Measurements from ENCODE around the gene TMEM94.
"Not testable (repeated sequence)": the region's sequence is repeated elsewhere in the genome, so short reads cannot be mapped to it uniquely, and the experiment has no call there.

The TMEM94 gene

DNA sequence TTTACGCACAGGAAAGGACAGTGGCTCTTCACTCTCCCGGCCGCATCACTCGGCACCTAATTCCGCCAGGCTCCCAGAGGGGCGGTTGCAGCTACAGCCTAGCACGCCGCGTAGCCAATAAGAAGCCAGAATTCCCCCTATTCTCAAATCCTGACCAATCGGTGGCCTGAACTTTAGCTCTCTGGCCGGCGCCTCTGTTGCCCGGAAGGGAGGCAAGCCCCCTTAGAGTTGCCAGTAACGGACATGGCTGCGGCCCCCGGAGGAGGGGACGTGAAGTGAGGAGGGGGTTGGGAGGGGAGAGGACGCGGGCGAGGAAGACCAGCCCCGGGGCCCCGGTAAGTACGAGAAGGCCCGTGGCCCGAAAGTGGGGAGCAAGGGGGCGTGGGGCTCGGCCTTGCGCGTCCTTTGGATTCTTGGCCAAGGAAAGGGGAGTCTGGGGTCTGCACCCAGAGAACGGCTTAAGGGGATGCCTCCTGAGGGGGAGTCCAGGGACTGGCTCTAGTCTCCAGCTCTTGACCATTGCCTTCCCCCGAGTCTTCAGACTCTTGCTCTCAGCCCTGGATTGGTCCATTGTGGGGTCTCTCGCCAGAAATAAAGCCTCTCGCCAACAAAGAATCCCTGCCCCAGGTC, at the start of gene TMEM94:
Gene TMEM94, plus strand, starts transcription at position 219 of the 630 bp plus-strand sequence. CDS start 15,271 bp downstream, outside the sequence.
- peak; percentile 98 for DNase-seq (ENCODE audit: low read depth)

DNA sequence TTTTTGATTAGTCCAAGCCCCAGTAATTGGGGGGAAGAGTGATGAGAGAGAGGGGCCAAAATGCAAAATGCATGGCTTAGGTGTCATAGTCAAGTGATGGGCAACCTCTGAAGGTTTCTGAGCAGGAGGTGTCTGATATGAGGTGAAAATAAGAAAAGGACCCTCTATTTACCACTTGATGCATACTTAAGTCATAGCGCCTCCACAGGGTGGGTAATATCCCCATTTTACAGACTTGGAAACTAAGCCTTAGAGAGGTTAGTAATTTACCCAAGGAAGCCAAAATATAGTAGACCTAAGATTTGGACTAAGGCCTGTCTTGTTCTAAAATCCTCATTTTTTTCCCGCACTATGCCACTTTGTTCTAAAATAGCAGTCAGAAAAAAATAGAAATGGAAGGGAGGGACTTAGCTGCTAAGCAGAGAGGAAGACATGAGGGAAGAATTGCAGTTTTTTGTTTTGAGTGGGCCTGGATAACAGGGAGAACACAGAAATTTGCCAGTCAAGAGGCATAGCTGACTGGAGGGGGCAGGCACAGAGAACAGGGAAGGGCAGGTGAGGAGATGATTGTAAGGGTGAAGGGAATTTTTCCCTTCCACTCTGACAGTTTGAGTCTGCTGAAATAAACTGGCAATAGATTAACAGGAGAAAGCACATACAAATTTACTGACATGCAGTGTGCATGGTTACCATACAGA, 48.6 kb upstream of the TMEM94 start:
- DNase-seq (ENCODE audit: low read depth), result no peak

DNA sequence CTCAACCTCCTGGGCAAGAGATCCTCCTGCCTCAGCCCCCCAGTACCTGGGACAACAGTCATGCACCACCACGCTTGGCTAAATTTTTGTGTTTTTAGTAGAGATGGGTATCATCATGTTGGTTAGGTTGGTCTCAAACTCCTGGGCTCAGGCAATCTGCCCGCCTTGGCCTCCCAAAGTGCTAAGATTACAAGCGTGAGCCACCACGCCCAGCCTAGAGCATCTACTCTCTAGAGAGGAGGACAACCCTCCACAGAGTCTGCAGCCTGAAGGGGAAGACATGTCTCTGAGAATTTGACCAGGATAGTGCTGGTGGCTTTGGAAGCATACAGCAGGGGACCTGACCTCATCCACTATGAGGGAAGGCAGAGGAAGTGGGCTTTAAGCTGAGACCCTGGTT, 46.3 kb upstream of the TMEM94 start:
- no peak for DNase-seq (ENCODE audit: low read depth)

DNA sequence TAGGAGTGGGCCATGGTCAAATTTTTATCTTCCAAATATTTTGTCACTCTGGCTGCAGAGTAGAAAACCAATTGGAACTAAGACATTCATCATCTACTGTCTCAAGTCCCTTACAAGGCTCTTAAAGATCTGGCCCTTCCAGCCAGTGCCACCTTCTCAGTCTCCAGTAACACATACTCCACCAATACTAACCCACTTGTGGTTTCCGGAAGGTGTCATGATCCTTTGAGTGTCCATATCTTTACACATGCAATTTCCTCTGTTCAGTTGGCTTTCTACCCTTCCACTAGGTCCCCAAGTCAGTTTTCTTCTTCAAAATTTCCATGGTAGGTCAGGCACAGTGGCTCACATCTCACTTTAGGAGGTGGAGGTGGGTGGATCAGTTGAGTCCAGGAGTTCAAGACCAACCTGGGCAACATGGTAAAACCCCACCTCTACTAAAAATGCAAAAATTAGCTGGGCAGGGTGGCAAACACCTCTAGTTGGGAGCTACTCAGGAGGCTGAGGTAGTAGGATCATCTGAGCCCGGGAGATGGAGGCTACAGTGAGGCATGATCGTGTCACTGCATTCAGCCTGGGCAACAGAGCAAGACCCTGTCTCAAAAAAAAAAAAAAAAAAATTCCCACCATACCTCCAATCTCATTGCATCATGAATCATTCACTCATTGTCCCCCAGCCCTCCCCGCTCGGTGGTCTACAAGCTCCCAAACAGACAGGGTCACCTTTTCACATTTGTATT, 44.9 kb upstream of the TMEM94 start:
- DNase-seq (ENCODE audit: low read depth), result no peak

DNA sequence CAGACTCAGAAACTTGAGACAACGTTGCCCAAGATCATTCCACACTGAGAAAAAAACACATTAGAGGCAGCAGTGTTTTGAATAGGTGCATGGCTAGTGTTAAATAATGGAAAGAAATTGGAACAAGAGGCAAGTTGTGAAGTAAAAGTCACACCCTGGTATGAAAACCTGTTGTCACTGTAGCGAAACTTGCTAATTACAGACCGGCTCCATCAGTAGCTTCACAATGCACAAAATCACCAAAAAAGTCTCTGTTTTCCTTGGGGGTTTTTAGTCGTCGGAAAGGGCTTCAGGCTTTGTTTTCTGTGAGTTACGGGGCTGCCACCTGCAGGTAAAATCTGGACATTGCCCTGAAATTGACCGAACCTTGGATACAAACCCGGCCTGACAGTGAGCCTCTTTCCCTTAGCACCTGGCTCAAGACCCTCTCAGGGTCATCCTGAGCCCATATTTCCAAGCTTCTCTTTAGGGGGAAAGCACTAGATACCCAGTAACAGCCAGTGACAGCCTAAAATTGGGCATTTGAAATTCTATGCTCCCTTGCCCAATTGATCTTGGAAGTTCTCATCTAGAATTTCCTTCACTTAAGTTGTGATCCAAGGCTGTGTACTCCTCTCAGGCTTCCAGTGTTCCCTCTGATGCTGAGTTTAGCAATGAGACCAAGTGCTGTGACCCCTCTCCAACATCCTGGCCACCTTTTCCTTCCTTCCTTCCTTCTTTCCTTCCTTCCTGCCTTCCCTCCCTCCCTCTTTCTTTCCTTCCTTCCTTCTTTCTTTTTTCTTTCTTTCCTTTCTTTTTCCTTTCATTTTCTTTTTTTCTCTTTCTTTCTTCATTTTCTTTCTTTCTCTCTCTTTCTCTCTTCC, 43.7 kb upstream of the TMEM94 start:
- DNase-seq (ENCODE audit: low read depth), result peak; percentile 68

DNA sequence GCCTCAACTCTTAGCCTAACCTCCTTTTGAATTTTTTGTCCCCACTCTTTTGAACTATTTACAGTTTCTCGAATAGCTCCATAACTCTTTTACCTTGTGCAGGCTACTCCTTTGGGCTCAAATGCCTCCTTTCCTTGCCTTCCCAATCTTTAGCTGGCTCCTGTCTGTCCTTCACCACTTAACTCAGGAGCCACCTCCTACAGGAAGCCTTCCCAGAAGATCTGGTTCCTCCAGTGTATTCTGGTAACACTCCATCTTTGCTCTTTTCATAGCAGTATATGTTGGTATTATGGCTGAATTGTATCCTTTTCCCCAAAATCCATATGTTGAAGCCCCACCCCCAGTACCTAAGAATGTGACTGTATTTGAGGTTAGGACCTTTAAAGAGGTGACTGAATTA, 41.9 kb upstream of the TMEM94 start:
- no peak for DNase-seq (ENCODE audit: low read depth)

DNA sequence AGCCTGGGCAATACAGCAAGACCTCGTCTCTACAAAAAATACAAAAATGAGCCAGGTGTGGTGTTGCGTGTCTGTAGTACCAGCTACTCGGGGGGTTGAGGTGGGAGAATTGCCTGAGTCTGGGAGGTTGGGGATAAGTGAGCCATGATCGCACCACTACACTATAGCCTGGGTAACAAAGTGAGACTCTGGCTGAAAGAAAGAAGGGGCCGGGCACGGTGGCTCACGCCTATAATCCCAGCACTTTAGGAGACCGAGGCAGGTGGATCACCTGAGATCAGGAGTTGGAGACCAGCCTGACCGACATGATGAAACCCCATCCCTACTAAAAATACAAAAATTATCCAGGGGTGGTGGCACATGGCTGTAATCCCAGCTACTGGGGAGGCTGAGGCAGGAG, 40.4 kb upstream of the TMEM94 start:
- no peak for DNase-seq (ENCODE audit: low read depth)

DNA sequence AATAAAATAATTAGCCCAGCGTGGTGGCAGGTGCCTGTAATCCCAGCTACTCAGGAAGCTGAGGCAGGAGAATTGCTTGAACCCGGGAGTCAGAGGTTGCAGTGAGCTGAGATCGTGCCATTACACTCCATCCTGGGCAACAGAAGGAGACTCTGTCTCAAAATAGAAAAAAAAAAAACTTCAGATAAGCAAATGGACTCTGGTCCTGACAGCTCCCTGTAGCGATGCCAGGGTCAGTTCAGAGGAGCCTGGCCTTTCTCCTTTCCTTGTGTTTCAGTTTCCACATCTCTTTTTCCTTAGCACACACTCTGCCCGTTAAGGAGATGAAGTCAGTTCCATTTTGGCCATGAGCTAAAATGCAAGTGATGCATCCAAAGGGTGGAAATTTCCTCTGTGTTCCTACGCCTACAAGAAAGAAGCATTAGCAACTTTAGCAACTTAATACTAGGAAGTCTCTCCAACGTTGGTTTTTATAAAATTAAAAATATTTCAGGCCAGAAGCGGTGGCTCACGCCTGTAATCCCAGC, 39.3 kb upstream of the TMEM94 start:
- no peak for DNase-seq (ENCODE audit: low read depth)

DNA sequence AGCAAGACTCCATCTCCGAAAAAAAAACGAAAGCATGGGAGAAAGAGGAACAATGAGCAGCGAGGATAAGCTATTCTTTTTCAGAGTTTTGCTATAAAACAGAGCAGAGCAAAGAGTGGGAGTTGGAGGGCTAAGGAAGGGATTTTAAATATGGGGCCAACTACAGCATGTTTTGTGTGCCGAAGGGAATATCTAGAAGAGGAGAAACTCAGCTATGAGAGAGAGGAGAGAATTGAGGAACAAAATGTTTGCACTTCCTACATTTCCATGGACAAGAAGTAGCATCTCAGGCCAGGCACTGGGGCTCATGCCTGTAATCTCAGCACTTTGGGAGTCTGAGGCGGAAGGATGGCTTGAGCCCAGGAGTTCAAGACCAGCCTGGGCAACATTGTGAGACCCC, 37.9 kb upstream of the TMEM94 start:
- DNase-seq (ENCODE audit: low read depth), result no peak

DNA sequence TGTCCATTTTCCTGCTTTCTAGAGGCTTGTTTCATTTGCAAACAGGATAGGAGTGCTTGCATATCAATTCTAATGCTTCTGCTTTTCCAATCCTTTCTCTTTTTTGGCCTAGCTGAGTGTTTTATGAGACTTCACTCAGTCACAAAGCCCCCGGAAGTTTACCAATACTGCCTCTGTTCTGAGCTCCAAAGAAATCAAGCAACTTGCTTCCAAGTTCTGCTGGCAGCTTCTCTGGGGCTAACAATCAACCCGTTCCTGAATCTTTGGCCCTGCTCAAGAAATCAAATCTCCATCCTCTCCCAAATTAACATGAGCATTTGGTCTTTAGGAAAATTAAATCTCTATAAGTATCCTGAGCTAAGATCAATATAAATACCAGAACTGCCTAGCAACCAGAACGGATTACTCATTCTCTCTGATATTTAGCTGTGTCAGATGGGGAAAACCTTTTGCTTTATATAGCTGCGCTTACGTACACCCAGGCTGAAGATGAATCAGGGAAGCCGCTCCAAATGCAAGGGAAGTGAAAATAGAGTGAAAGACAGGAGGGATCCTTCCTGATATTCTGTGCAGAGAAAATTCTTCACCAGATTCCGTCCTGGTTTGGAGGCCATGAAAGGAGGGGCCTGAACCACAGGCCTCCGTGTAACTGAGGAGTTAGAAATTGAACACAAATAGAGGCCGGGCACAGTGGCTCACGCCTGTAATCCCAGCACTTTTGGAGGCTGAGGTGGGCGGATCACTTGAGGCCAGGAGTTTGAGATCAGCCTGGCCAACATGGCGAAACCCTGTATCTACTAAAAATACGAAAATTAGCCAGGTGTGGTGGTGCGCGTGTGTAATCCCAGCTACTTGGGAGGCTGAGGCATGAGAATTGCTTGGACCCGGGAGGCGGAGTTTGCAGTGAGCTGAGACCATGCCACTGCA, 27.6 kb upstream of the TMEM94 start:
- DNase-seq (ENCODE audit: low read depth), result peak; percentile 80

DNA sequence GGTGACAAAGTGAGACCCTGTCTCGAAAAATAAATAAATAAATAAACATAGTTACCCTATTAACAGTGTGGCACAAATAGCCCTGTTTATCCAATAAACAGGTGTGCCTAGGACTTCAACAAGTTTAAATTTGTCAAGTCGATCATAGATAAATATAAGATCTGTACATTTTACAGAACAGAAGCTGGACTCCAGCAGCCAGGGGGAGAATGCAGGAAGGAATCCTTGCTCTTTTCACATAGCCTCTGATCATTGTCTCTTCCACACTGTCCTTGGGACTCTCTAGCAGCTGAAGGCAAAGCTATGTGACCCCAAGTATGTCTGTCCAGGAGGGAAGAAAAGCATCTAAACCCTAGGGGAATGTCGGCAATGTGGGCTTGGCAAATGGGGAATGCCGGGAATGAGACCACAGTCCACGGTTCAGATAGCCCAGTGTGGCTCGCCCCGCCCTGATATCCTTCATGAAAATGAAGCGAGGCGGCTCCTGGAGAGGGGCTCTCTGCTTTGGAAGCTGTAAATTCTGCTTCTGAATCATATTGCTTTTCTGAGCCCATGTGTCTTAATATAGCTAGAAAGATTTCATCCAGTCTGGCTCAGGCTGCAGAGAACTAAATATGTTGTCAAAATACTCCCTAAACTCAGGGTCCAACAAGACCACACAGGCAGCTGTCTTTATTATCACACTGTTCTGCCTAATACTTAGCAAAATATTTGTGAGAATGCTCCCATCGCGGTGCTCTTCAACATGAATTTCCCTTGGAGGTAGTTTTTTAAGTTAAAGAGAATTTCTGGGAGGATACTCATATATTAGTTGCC, 26.1 kb upstream of the TMEM94 start:
- peak; percentile 97 for DNase-seq (ENCODE audit: low read depth)

DNA sequence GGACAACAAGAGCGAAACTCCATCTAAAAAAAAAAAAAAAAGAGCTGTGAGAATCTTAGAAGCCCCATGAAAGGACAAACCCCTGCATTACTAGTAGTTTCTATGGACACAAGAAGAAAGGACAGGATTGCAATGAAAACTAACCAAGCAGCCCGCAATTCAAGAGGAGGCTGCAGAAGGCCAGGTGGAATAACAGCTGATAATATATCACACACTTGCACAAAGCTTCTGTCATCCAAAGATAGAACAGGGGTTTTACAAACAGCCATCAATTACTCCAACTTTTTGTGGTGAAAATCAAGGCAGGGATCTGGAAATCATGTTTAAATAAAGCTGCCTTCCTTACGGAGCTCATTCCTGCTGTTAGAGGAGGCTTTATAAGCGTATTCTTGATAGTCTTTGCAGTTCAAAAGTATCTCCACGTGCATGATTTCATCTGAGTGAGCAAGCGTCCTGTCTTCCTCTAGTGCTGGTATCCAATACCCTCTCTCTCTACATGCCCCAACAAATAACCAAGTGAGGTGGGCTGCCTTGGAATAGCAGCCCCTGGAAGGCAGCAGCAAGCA, 23.1 kb upstream of the TMEM94 start:
- no peak for DNase-seq (ENCODE audit: low read depth)

DNA sequence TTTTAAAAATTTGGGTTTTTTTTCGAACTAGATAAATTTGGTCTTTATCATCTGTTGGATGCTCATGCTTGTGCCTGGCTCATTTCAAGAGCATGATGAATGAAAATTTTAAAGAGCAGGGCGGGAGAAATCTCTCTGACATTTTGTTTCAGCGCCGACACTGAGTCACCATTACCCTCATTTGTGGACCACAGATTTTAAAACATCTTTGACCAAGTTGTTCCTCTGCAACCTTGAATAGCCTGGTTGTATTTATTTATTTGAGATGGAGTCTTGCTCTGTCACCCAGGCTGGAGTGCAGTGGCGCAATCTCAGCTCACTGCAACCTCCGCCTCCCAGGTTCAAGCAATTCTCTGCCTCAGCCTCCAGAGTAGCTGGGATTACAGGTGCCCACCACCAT, 22.0 kb upstream of the TMEM94 start:
- DNase-seq (ENCODE audit: low read depth), result not testable (repeated sequence)

DNA sequence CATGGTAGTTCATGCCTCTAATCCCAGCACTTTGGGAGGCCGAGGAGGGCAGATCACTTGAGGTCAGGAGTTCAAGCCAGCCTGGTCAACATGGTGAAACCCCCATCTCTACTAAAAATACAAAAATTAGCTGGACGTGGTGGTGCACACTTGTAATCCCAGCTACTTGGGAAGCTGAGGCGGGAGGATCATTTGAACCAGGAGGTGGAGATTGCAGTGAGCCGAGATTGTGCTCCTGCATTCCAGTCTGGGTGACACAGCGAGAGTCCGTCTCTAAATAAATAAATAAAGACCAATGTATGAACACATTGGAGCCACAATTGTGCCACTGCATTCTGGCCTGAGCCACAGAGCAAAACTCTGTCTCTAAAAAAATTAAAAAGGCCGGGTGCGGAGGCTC, 19.0 kb upstream of the TMEM94 start:
- DNase-seq (ENCODE audit: low read depth), result not testable (repeated sequence)

DNA sequence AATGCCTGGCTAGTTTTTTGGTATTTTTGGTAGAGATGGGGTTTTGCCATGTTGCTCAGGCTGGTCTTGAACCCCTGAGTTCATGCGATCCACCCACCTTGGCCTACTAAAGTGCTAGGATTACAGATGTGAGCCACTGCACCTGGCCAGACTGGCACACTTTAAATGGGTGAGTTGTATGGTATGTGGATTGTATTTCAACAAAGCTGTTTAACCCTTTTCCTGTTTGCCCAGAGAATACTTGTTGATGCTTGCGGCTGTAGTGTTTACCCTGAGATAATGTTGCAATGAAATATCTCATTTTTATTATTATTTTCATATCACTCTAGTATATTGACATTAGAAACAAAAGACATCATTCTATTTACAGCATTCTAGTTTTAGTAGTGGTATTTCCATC, 17.1 kb upstream of the TMEM94 start:
- no peak for DNase-seq (ENCODE audit: low read depth)

DNA sequence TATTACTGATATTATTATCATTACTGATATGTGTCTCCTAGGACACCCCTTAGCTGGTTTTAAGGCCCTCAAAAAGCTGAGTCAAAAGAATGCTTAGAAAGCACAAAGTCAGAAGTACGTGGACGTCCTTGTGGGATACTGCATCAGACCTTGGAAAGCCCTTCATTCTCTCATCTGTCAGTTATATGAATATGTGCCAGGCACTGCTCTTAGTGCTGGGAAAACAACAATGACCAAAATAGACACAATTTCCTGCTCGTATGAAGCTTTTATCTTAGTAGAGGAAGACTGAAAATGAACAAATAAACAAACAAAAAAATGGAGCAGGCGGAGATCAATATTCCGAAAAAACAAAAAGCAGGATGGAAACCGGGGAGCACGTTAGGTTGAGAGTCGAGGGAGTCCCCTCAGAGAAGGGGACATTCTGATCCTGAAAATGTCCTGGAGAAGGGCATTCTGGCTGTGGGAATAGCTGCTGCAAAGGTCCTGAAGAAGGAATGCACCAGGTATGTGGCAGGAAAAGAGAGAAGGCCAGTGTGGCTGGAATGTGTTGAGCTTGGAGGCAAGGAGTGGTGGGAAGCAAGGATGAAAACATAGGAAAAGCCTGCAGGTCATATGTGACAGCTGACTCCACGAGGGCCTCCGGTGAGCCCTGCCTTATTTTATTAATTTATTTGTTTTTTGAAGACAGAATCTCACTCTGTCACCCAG, 15.5 kb upstream of the TMEM94 start:
- no peak for DNase-seq (ENCODE audit: low read depth)

DNA sequence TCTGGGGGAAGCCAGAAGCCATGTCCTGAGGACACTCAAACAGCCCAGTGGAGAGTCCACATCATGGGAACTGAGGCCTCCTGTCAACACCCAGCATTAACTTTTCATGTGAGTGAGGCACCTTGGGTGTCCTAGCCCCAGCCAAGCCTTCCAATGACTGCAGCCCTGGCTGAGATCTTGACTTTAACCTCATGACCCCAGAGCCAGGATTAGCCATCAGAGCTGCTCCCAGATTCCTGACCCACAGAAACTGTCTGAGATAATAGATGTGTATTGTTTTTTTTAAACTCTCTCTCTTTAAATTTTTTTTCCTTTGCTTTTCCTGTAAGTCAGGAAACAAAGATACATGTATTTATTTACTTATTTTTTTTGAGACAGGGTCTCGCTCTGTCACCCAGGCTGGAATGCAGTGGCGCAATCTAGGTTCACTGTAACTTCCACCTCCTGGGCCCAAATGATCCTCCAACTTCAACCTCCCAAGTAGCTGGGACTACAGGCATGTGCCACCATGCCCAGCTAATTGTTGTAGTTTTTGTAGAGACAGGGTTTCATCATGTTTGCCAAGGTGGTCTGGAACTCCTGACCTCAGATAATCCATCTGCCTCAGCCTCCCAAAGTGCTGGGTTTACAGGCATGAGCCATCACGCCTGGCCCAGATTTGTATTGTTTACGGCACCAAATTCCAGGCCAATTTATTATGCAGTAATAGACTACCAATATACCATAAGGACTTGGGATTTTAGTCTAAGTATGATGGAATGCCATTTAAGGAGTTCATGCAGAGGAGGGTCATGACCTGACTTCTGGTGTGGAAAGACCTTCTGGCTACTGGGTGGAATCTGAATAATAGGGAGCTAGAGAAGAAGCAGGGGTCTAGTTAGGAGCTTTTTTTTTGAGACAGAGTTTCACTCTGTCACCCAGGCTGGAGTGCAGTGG, 14.0 kb upstream of the TMEM94 start:
- DNase-seq (ENCODE audit: low read depth), result peak; percentile 66

DNA sequence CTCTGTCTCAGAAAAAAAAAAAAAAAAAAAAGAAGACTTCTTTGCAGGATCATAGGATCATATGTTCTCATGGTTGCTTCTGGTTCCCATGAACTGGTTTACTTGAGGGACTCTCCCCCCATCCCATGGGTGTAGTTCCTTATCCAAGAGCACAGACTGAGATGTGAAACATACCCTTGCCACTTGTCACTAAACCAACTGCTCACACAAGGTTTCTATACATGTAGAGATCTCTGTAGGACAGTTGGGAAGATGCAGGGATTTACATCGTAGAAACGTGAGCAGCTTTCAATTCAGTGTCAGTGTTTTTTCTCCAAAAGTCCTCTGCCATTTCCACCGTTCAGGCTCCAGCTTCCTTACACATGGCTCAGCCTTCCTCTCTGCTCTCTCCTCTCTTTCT, 11.1 kb upstream of the TMEM94 start:
- no peak for DNase-seq (ENCODE audit: low read depth)
